ENCODE results near the gene CYP39A1.

- TF ChIP-seq CTCF (conservative IDR thresholded peaks at IDR 0.05 in 1 of 2, IDR thresholded peaks at IDR 0.05 in 1 of 2; ENCODE audit: extremely low read depth in 1 of 2, insufficient read depth in 1 of 2, low read depth in 1 of 2, low read length in 2 of 2) (no peak), EZH2 (IDR thresholded peaks at IDR 0.05; ENCODE audit: borderline replicate concordance, low read length) (no peak)
Observed at GRCh38 chr6:46501136-46502089, 151.2 kb downstream of the CYP39A1 start.
